CD4-positive, CD25-positive, alpha-beta regulatory T cell (primary cell): ENCODE data around the gene ZFHX3. TPM values are rescaled to one million over a fixed set of nuclear protein-coding genes. Genes with fewer than 3 reads are reported as not detected.

Source experiments
- ATAC-seq, 2 donors: fragments of 150-1000 bp; cut with Tn5 transposase; one replicate each; pipeline ENCODE4 v1.10.0; 2021; ENCODE audit warnings: low read depth in 2 of 2, moderate number of reproducible peaks in 2 of 2, moderate library complexity in 1 of 2
- DNase-seq, 3 donors: peaks; one replicate each; pipeline versions ENCODE4 v3.0.0 to v3.0.0-alpha.2; 2012 to 2022; ENCODE audit warnings: mixed read lengths in 1 of 3
- H3K27ac ChIP-seq: one replicate; pipeline ENCODE4 v1.7.0; 2013; ENCODE audit warnings: mild to moderate bottlenecking, low read length; ENCODE audit not compliant: insufficient read depth, poor library complexity, severe bottlenecking
- H3K27me3 ChIP-seq: one replicate; pipeline ENCODE4 v1.7.0; 2013; ENCODE audit warnings: low read length; ENCODE audit not compliant: control insufficient read depth, insufficient read depth
- H3K36me3 ChIP-seq: one replicate; pipeline ENCODE4 v1.7.0; 2013; ENCODE audit warnings: mild to moderate bottlenecking, low read length, moderate library complexity; ENCODE audit not compliant: control insufficient read depth, insufficient read depth
- H3K4me1 ChIP-seq: 2 replicates; pipeline ENCODE4 v1.7.0; 2013; ENCODE audit warnings: mild to moderate bottlenecking, low read length; ENCODE audit not compliant: insufficient read depth, control insufficient read depth, poor library complexity, severe bottlenecking
- H3K4me3 ChIP-seq: one replicate; pipeline ENCODE4 v1.7.0; 2013; ENCODE audit warnings: low read depth, mild to moderate bottlenecking, low read length, moderate library complexity
- H3K9me3 ChIP-seq, 2 experiments: 1 replicate in 1 of 2; 2 replicates in 1 of 2; pipeline ENCODE4 v1.7.0; 2013; ENCODE audit warnings: low read length in 2 of 2, mild to moderate bottlenecking in 1 of 2, moderate library complexity in 1 of 2; ENCODE audit not compliant: control insufficient read depth in 2 of 2
- H3K27ac Mint-ChIP-seq, 3 donors: one replicate each; pipeline ENCODE4 v1.8.0; 2020 to 2022; ENCODE audit warnings: mild to moderate bottlenecking in 3 of 3, mixed read lengths in 3 of 3, moderate library complexity in 2 of 3
- H3K27me3 Mint-ChIP-seq: one replicate; pipeline ENCODE4 v1.8.0; 2022; ENCODE audit warnings: mild to moderate bottlenecking, mixed read lengths
- H3K36me3 Mint-ChIP-seq: one replicate; pipeline ENCODE4 v1.8.0; 2020; ENCODE audit warnings: mixed read lengths
- H3K4me1 Mint-ChIP-seq, 4 donors: one replicate each; pipeline ENCODE4 v1.8.0; 2020 to 2022; ENCODE audit warnings: mixed read lengths in 4 of 4, mild to moderate bottlenecking in 1 of 4
- H3K4me3 Mint-ChIP-seq, 4 donors: one replicate each; pipeline ENCODE4 v1.8.0; 2020 to 2022; ENCODE audit warnings: mild to moderate bottlenecking in 4 of 4, mixed read lengths in 4 of 4, moderate library complexity in 3 of 4
- H3K9me3 Mint-ChIP-seq, 7 donors: one replicate each; pipeline ENCODE4 v1.8.0; 2020 to 2022; ENCODE audit warnings: mixed read lengths in 7 of 7, mild to moderate bottlenecking in 3 of 7, moderate library complexity in 2 of 7
- polyA plus RNA-seq, 4 donors: library from polyadenylated mRNA; unstranded; fragments of 300-500 nt; fragmentation: Illumina TruSeq; gene quantifications; one replicate each; pipeline ENCODE4 v1.2.3, GENCODE V29; 2021
- total RNA-seq: library from RNA; stranded (reverse); gene quantifications from one replicate; pipeline ENCODE4 v1.2.3, GENCODE V29; 2022

Gene ZFHX3
- total and polyA plus RNA-seq, 5 donors from 2014 or later: 0.01 to 0.94 (median 0.03) TPM; not detected in 1

- DNase-seq (no peak), ATAC-seq (no peak)
- H3K4me3 Mint-ChIP-seq: no peak overlapping the region
- H3K9me3 ChIP-seq: no peaks in the 10 kb centered on the region
- H3K27ac Mint-ChIP-seq: no peak overlapping the region
- H3K27me3 Mint-ChIP-seq: peaks cover 17% of the 10 kb centered on the region
- no peaks in the 10 kb centered on the region for H3K4me1 Mint-ChIP-seq
- no peak overlapping the region for H3K4me3 ChIP-seq
- H3K27me3 ChIP-seq: no peaks in the 10 kb centered on the region
- H3K4me1 ChIP-seq: no peaks in the 10 kb centered on the region
- H3K36me3 ChIP-seq: no peaks in the 10 kb centered on the region
- no peaks in the 10 kb centered on the region for H3K36me3 Mint-ChIP-seq
- no peak overlapping the region for H3K27ac ChIP-seq
- H3K9me3 Mint-ChIP-seq: peaks cover 0 to 2% (median 0%) of the 10 kb centered on the region in 7 donors
These were observed 15.9 kb downstream of the ZFHX3 start for GRCh38 chr16:73031984-73032383.

- ATAC-seq (no peak), DNase-seq (no peak)
- no peaks in the 10 kb centered on the region for H3K4me1 Mint-ChIP-seq
- Histone ChIP-seq H3K9me3 (no peaks in the 10 kb centered on the region), H3K27ac (no peak overlapping the region), H3K4me1 (no peaks in the 10 kb centered on the region), H3K36me3 (no peaks in the 10 kb centered on the region), H3K27me3 (no peaks in the 10 kb centered on the region), H3K4me3 (no peak overlapping the region)
- H3K36me3 Mint-ChIP-seq: no peaks in the 10 kb centered on the region
- H3K4me3 Mint-ChIP-seq: no peak overlapping the region
- peaks cover 0 to 2% (median 0%) of the 10 kb centered on the region in 7 donors for H3K9me3 Mint-ChIP-seq
- H3K27ac Mint-ChIP-seq: no peak overlapping the region
- H3K27me3 Mint-ChIP-seq: peaks cover 14% of the 10 kb centered on the region
These were observed 16.6 kb downstream of the ZFHX3 start for GRCh38 chr16:73031155-73031866.

DNA sequence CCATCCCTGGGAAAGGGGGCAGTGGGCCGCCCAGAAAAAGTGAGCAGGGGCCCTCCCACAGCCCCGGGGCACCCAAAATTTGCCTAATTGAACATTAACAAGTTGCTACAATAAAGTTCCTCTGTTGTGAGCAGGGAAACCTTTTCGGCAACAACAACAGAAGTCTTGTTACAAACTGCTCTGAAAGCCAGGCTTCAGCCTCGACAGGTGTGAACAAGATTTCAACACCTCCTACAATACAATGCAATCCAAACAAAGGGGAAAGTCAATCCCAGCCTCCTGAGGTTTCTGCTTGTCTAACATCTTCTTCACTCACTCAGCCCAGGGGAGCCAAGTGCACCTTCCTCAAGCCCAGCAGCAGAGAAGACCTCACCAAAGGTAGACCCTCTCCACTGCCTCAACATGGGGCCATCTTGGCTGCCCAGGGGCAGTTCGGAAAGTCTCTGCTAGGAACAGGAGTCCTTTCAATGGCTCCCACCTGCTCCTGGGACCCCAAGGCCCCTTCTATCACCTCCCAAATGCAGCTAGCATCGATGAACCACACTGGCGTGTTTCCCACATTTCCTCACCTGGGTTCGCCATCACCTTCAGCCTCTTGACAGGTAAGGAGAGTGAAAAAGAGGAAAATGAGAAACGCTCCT, 19.1 kb downstream of the ZFHX3 start:
- no peaks in the 10 kb centered on the region for H3K9me3 ChIP-seq
- Mint-ChIP-seq H3K27ac (no peak overlapping the region), H3K27me3 (peaks cover 6% of the 10 kb centered on the region), H3K36me3 (no peaks in the 10 kb centered on the region), H3K4me1 (no peaks in the 10 kb centered on the region), H3K4me3 (no peak overlapping the region), H3K9me3 (no peaks in the 10 kb centered on the region)
- no peak overlapping the region for H3K27ac ChIP-seq
- H3K4me3 ChIP-seq: no peak overlapping the region
- DNase-seq (no peak), ATAC-seq (no peak)
- H3K4me1 ChIP-seq: no peaks in the 10 kb centered on the region
- H3K36me3 ChIP-seq: no peaks in the 10 kb centered on the region
- H3K27me3 ChIP-seq: no peaks in the 10 kb centered on the region

DNA sequence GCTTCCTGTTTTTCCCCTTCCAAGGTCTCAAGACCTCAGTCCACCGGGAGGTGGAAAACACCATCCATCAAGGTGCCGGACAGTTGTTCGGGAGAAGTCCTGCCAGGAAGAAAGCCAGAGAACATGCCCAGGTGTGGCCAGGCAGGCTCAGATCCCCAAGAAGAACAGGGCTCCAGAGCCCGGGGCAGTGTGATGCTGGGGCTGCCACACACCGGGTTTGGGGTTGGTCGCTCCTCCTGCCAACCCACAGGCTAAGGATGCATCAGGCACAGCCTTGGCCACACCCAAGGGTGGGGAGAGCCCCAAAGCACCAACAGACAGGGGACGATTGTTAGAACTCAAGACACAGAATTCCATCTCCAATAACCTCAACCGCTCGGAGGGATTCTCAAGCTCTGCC, 19.7 kb downstream of the ZFHX3 start:
- Histone ChIP-seq H3K36me3 (no peaks in the 10 kb centered on the region), H3K27me3 (no peaks in the 10 kb centered on the region), H3K4me1 (no peaks in the 10 kb centered on the region), H3K9me3 (no peaks in the 10 kb centered on the region), H3K27ac (no peak overlapping the region), H3K4me3 (no peak overlapping the region)
- Mint-ChIP-seq H3K4me3 (no peak overlapping the region), H3K9me3 (no peaks in the 10 kb centered on the region), H3K4me1 (no peaks in the 10 kb centered on the region), H3K27ac (no peak overlapping the region), H3K36me3 (no peaks in the 10 kb centered on the region), H3K27me3 (peaks cover 5% of the 10 kb centered on the region)
- DNase-seq: no peak
- ATAC-seq: no peak

DNA sequence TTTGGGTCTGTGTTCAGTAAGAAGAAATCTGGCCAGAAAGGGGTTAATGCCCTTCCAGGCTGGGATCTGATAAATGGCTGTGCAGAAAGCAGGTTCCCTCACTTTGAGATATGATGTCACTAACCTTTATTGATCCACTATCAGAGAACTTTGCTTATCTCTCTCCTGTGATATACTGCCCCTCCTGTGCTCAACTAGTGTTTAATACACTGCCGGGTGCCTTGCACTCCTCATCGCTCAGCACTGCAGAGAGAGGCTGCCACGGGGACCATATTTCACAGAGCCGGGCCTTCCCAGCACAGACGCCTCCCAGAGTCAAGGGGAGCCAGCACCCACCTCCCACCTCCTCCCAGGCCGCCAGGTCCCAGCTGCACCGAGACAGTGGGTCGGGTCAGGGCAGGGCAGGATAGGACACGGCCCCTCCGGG, 20.2 kb downstream of the ZFHX3 start:
- Mint-ChIP-seq H3K4me1 (no peaks in the 10 kb centered on the region), H3K36me3 (no peaks in the 10 kb centered on the region), H3K27me3 (peaks cover 5% of the 10 kb centered on the region), H3K9me3 (no peaks in the 10 kb centered on the region), H3K4me3 (no peak overlapping the region), H3K27ac (no peak overlapping the region)
- Histone ChIP-seq H3K4me3 (no peak overlapping the region), H3K4me1 (no peaks in the 10 kb centered on the region), H3K36me3 (no peaks in the 10 kb centered on the region), H3K27ac (no peak overlapping the region), H3K9me3 (no peaks in the 10 kb centered on the region), H3K27me3 (no peaks in the 10 kb centered on the region)
- ATAC-seq: no peak
- DNase-seq: no peak

GRCh38 chr16:73026754-73027684, 20.9 kb downstream of the ZFHX3 start:
- Mint-ChIP-seq H3K9me3 (no peaks in the 10 kb centered on the region), H3K36me3 (no peaks in the 10 kb centered on the region), H3K4me1 (no peaks in the 10 kb centered on the region), H3K27me3 (peaks cover 5% of the 10 kb centered on the region), H3K27ac (no peak overlapping the region), H3K4me3 (no peak overlapping the region)
- H3K4me3 ChIP-seq: no peak overlapping the region
- no peaks in the 10 kb centered on the region for H3K36me3 ChIP-seq
- H3K27me3 ChIP-seq: no peaks in the 10 kb centered on the region
- H3K9me3 ChIP-seq: no peaks in the 10 kb centered on the region
- no peak for DNase-seq
- H3K27ac ChIP-seq: no peak overlapping the region
- ATAC-seq: no peak
- H3K4me1 ChIP-seq: no peaks in the 10 kb centered on the region

DNA sequence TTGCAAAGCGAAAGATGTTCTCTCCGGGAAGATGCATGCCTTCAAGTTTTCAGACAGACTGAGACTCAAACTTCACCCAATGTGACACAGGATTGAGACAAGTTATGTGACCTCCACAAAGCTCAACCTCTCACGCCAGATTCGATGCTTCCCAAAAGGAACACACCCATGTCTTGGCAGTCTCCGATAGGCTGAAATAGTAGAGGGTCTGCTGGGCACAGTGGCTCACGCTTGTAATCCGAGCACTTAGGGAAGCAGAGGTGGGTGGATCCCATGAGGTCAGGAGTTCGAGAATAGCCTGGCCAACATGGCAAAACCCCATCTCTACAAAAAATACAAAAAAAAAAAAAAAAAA, 22.1 kb downstream of the ZFHX3 start:
- ATAC-seq (no peak), DNase-seq (no peak)
- Mint-ChIP-seq H3K4me1 (no peaks in the 10 kb centered on the region), H3K4me3 (no peak overlapping the region), H3K27me3 (peaks cover 5% of the 10 kb centered on the region), H3K27ac (no peak overlapping the region), H3K9me3 (no peaks in the 10 kb centered on the region), H3K36me3 (no peaks in the 10 kb centered on the region)
- Histone ChIP-seq H3K27ac (no peak overlapping the region), H3K4me1 (no peaks in the 10 kb centered on the region), H3K36me3 (no peaks in the 10 kb centered on the region), H3K9me3 (no peaks in the 10 kb centered on the region), H3K27me3 (no peaks in the 10 kb centered on the region), H3K4me3 (no peak overlapping the region)
